ENCODE data around the gene KDM1A. TPM values are rescaled to one million over a fixed set of nuclear protein-coding genes. Genes with fewer than 3 reads are reported as not detected.

KDM1A gene
- polyA plus RNA-seq, 2 of the 4 experiments (the other 2 are of a cell fraction) = 66.4 to 80.3 TPM

- ChIA-PET CTCF (interaction anchor here (0.8 kb wide), 1 partner anchor 327 kb away, joined by 3 read pairs; no protein-coding TSS in a partner anchor), POLR2A (no interaction called here)
- DNase-seq (ENCODE audit: low read depth in 1 of 2, low spot score in 1 of 2) (no peak), ATAC-seq (no peak), FAIRE-seq (no peak)
- 92% methylated on average over 3 of the region's 4 CpGs for WGBS (ENCODE audit: missing lambda C conversion rate)
- H3K4me2 ChIP-seq = no peak overlapping the region
- no peaks in the 10 kb centered on the region for H3K9me3 ChIP-seq
- TF ChIP-seq HOXB13 (CRISPR knock-in tag; IDR thresholded peaks at IDR 0.05; ENCODE audit: low read depth) (no peak), EP300 (IDR thresholded peaks at IDR 0.05) (no peak), TP53 (CRISPR knock-in tag; IDR thresholded peaks at IDR 0.05) (no peak), FOSB (CRISPR knock-in tag; IDR thresholded peaks at IDR 0.05) (no peak), MAFK (IDR thresholded peaks at IDR 0.05; ENCODE audit: partially characterized antibody) (no peak), CHD4 (IDR thresholded peaks at IDR 0.05; ENCODE audit: borderline replicate concordance) (no peak), EHMT2 (IDR thresholded peaks at IDR 0.05; ENCODE audit: low read depth) (no peak), SREBF2 (IDR thresholded peaks at IDR 0.05) (no peak), BCL3 (IDR thresholded peaks at IDR 0.05) (no peak), PHF8 (IDR thresholded peaks at IDR 0.05; ENCODE audit: borderline replicate concordance, low read depth) (no peak), RAD21 (conservative IDR thresholded peaks at IDR 0.05 in 1 of 2, IDR thresholded peaks at IDR 0.05 in 1 of 2) (no peak), RFX5 (IDR thresholded peaks at IDR 0.05) (no peak), ZSCAN20 (CRISPR knock-in tag; IDR thresholded peaks at IDR 0.05) (no peak), MAZ (IDR thresholded peaks at IDR 0.05; ENCODE audit: borderline replicate concordance, low read depth, low read length) (no peak), MYC (IDR thresholded peaks at IDR 0.05; ENCODE audit: borderline replicate concordance, low read length) (no peak)
- TF ChIP-seq, protein P1, sequence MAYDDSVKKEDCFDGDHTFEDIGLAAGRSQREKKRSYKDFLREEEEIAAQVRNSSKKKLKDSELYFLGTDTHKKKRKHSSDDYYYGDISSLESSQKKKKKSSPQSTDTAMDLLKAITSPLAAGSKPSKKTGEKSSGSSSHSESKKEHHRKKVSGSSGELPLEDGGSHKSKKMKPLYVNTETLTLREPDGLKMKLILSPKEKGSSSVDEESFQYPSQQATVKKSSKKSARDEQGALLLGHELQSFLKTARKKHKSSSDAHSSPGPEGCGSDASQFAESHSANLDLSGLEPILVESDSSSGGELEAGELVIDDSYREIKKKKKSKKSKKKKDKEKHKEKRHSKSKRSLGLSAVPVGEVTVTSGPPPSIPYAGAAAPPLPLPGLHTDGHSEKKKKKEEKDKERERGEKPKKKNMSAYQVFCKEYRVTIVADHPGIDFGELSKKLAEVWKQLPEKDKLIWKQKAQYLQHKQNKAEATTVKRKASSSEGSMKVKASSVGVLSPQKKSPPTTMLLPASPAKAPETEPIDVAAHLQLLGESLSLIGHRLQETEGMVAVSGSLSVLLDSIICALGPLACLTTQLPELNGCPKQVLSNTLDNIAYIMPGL (CRISPR knock-in tag; IDR thresholded peaks at IDR 0.05; ENCODE audit: borderline replicate concordance) = no peak
- 0 out of 3 replicates have a peak, but pooled peaks cover 9% of the 10 kb centered on the region for H3K4me1 ChIP-seq
- no peak overlapping the region for H3K27ac ChIP-seq
- no peak overlapping the region for H3K4me3 ChIP-seq
Observed at GRCh38 chr1:23037081-23037740, 17.9 kb downstream of the KDM1A start.

GRCh38 chr1:23039308-23039826 lies 20.1 kb downstream of the KDM1A start:
- WGBS (ENCODE audit: missing lambda C conversion rate) = 90% methylated on average over 7 of the region's 7 CpGs
- 0 out of 3 replicates have a peak, but pooled peaks cover 9% of the 10 kb centered on the region for H3K4me1 ChIP-seq
- H3K4me3 ChIP-seq = no peak overlapping the region
- CTCF ChIA-PET = interaction anchor here (0.5 kb wide), 1 partner anchor 623 kb away, joined by 3 read pairs; no protein-coding TSS in a partner anchor
- POLR2A ChIA-PET = no interaction called here
- no peak for DNase-seq (ENCODE audit: low read depth in 1 of 2, low spot score in 1 of 2)
- H3K27ac ChIP-seq = no peak overlapping the region
- H3K4me2 ChIP-seq = no peak overlapping the region
- H3K9me3 ChIP-seq = no peaks in the 10 kb centered on the region
- TF ChIP-seq JUN (IDR thresholded peaks at IDR 0.05) (no peak), HOXB13 (CRISPR knock-in tag; IDR thresholded peaks at IDR 0.05; ENCODE audit: low read depth) (no peak), KDM1A (IDR thresholded peaks at IDR 0.05; ENCODE audit: low read depth) (no peak), BCL3 (IDR thresholded peaks at IDR 0.05) (no peak)
- ATAC-seq = no peak
- FAIRE-seq = no peak

Data from A549 (cell line).